Measurements from ENCODE around the gene KLRK1.
"Not testable (repeated sequence)": the region's sequence is repeated elsewhere in the genome, so short reads cannot be mapped to it uniquely, and the experiment has no call there.

Gene KLRK1

GRCh38 chr12:10358131-10358530 lies 31.7 kb downstream of the KLRK1 start:
- Histone ChIP-seq H3K4me3 (ENCODE audit: low read length) (no peak overlapping the region), H3K9ac (ENCODE audit: low read depth, low read length) (no peak overlapping the region)

GRCh38 chr12:10354502-10354901 lies 35.3 kb downstream of the KLRK1 start:
- no peaks in the 10 kb centered on the region for H3K36me3 ChIP-seq (ENCODE audit: insufficient read depth, low read depth, low read length)

More at GRCh38 chr12:10358131-10358530, 31.7 kb downstream of the KLRK1 start:
- peaks cover 23% of the 10 kb centered on the region for H3K4me1 ChIP-seq (ENCODE audit: insufficient read depth, low read length)
- no peaks in the 10 kb centered on the region for H3K9me3 ChIP-seq (ENCODE audit: insufficient read depth, low read depth, low read length)
- no peak overlapping the region for H3K27ac ChIP-seq (ENCODE audit: low read length)
- no peaks in the 10 kb centered on the region for H3K27me3 ChIP-seq (ENCODE audit: insufficient read depth, low read length)
- no peaks in the 10 kb centered on the region for H3K36me3 ChIP-seq (ENCODE audit: insufficient read depth, low read depth, low read length)

GRCh38 chr12:10354071-10354470 lies 35.8 kb downstream of the KLRK1 start:
- H3K27me3 ChIP-seq (ENCODE audit: insufficient read depth, low read length): no peaks in the 10 kb centered on the region
- no peak overlapping the region for H3K27ac ChIP-seq (ENCODE audit: low read length)
- H3K9ac ChIP-seq (ENCODE audit: low read depth, low read length): no peak overlapping the region
- no peaks in the 10 kb centered on the region for H3K9me3 ChIP-seq (ENCODE audit: insufficient read depth, low read depth, low read length)
- H3K4me3 ChIP-seq (ENCODE audit: low read length): no peak overlapping the region
- no peaks in the 10 kb centered on the region for H3K36me3 ChIP-seq (ENCODE audit: insufficient read depth, low read depth, low read length)
- H3K4me1 ChIP-seq (ENCODE audit: insufficient read depth, low read length): no peaks in the 10 kb centered on the region; the same call in 1 of the 2 replicates

More at GRCh38 chr12:10354502-10354901, 35.3 kb downstream of the KLRK1 start:
- Histone ChIP-seq H3K4me3 (ENCODE audit: low read length) (no peak overlapping the region), H3K9ac (ENCODE audit: low read depth, low read length) (no peak overlapping the region), H3K4me1 (ENCODE audit: insufficient read depth, low read length) (no peaks in the 10 kb centered on the region; the same call in 1 of the 2 replicates), H3K27me3 (ENCODE audit: insufficient read depth, low read length) (no peaks in the 10 kb centered on the region), H3K9me3 (ENCODE audit: insufficient read depth, low read depth, low read length) (no peaks in the 10 kb centered on the region), H3K27ac (ENCODE audit: low read length) (no peak overlapping the region)

GRCh38 chr12:10351457-10351856 lies 38.4 kb downstream of the KLRK1 start:
- not testable (repeated sequence) for H3K9ac ChIP-seq (ENCODE audit: low read depth, low read length); H3K9me3 ChIP-seq (ENCODE audit: insufficient read depth, low read depth, low read length); H3K4me3 ChIP-seq (ENCODE audit: low read length); H3K27me3 ChIP-seq (ENCODE audit: insufficient read depth, low read length); H3K4me1 ChIP-seq (ENCODE audit: insufficient read depth, low read length); H3K36me3 ChIP-seq (ENCODE audit: insufficient read depth, low read depth, low read length); H3K27ac ChIP-seq (ENCODE audit: low read length)

GRCh38 chr12:10341892-10342509 lies 47.8 kb downstream of the KLRK1 start:
- Histone ChIP-seq H3K9ac (ENCODE audit: low read depth, low read length) (no peak overlapping the region), H3K9me3 (ENCODE audit: insufficient read depth, low read depth, low read length) (no peaks in the 10 kb centered on the region; the same call in 1 of the 2 replicates), H3K4me1 (ENCODE audit: insufficient read depth, low read length) (no peaks in the 10 kb centered on the region; the same call in 1 of the 2 replicates), H3K27ac (ENCODE audit: low read length) (no peak overlapping the region), H3K36me3 (ENCODE audit: insufficient read depth, low read depth, low read length) (no peaks in the 10 kb centered on the region), H3K27me3 (ENCODE audit: insufficient read depth, low read length) (no peaks in the 10 kb centered on the region), H3K4me3 (ENCODE audit: low read length) (no peak overlapping the region)

GRCh38 chr12:10340946-10341345 lies 48.9 kb downstream of the KLRK1 start:
- H3K9me3 ChIP-seq (ENCODE audit: insufficient read depth, low read depth, low read length): not testable (repeated sequence)

GRCh38 chr12:10339053-10339840 lies 50.6 kb downstream of the KLRK1 start:
- H3K27ac ChIP-seq (ENCODE audit: low read length): no peak overlapping the region

More at GRCh38 chr12:10340946-10341345, 48.9 kb downstream of the KLRK1 start:
- not testable (repeated sequence) for H3K27ac ChIP-seq (ENCODE audit: low read length); H3K4me1 ChIP-seq (ENCODE audit: insufficient read depth, low read length); H3K36me3 ChIP-seq (ENCODE audit: insufficient read depth, low read depth, low read length); H3K9ac ChIP-seq (ENCODE audit: low read depth, low read length); H3K27me3 ChIP-seq (ENCODE audit: insufficient read depth, low read length); H3K4me3 ChIP-seq (ENCODE audit: low read length)

GRCh38 chr12:10338470-10338869 lies 51.4 kb downstream of the KLRK1 start:
- H3K36me3 ChIP-seq (ENCODE audit: insufficient read depth, low read depth, low read length); H3K27me3 ChIP-seq (ENCODE audit: insufficient read depth, low read length); H3K4me3 ChIP-seq (ENCODE audit: low read length); H3K9ac ChIP-seq (ENCODE audit: low read depth, low read length); H3K4me1 ChIP-seq (ENCODE audit: insufficient read depth, low read length); H3K27ac ChIP-seq (ENCODE audit: low read length); H3K9me3 ChIP-seq (ENCODE audit: insufficient read depth, low read depth, low read length): not testable (repeated sequence)

More at GRCh38 chr12:10339053-10339840, 50.6 kb downstream of the KLRK1 start:
- no peaks in the 10 kb centered on the region for H3K27me3 ChIP-seq (ENCODE audit: insufficient read depth, low read length)
- H3K36me3 ChIP-seq (ENCODE audit: insufficient read depth, low read depth, low read length): no peaks in the 10 kb centered on the region
- H3K4me3 ChIP-seq (ENCODE audit: low read length): no peak overlapping the region
- no peaks in the 10 kb centered on the region; the same call in 1 of the 2 replicates for H3K4me1 ChIP-seq (ENCODE audit: insufficient read depth, low read length)
- no peak overlapping the region for H3K9ac ChIP-seq (ENCODE audit: low read depth, low read length)
- H3K9me3 ChIP-seq (ENCODE audit: insufficient read depth, low read depth, low read length): no peaks in the 10 kb centered on the region; the same call in 1 of the 2 replicates

- not testable (repeated sequence) for H3K9ac ChIP-seq (ENCODE audit: low read depth, low read length); H3K9me3 ChIP-seq (ENCODE audit: insufficient read depth, low read depth, low read length); H3K36me3 ChIP-seq (ENCODE audit: insufficient read depth, low read depth, low read length); H3K27me3 ChIP-seq (ENCODE audit: insufficient read depth, low read length); H3K4me1 ChIP-seq (ENCODE audit: insufficient read depth, low read length); H3K27ac ChIP-seq (ENCODE audit: low read length); H3K4me3 ChIP-seq (ENCODE audit: low read length)
Measured at GRCh38 chr12:10336196-10336595, 53.6 kb downstream of the KLRK1 start.

- Histone ChIP-seq H3K4me3 (ENCODE audit: low read length) (no peak overlapping the region), H3K9me3 (ENCODE audit: insufficient read depth, low read depth, low read length) (no peaks in the 10 kb centered on the region), H3K36me3 (ENCODE audit: insufficient read depth, low read depth, low read length) (no peaks in the 10 kb centered on the region), H3K9ac (ENCODE audit: low read depth, low read length) (no peak overlapping the region), H3K4me1 (ENCODE audit: insufficient read depth, low read length) (no peaks in the 10 kb centered on the region), H3K27ac (ENCODE audit: low read length) (no peak overlapping the region), H3K27me3 (ENCODE audit: insufficient read depth, low read length) (no peaks in the 10 kb centered on the region)
Measured at GRCh38 chr12:10331642-10332239, 58.1 kb downstream of the KLRK1 start.

- not testable (repeated sequence) for H3K36me3 ChIP-seq (ENCODE audit: insufficient read depth, low read depth, low read length); H3K4me1 ChIP-seq (ENCODE audit: insufficient read depth, low read length); H3K4me3 ChIP-seq (ENCODE audit: low read length); H3K9ac ChIP-seq (ENCODE audit: low read depth, low read length); H3K27me3 ChIP-seq (ENCODE audit: insufficient read depth, low read length); H3K27ac ChIP-seq (ENCODE audit: low read length); H3K9me3 ChIP-seq (ENCODE audit: insufficient read depth, low read depth, low read length)
Measured at GRCh38 chr12:10328691-10329090, 61.1 kb downstream of the KLRK1 start.

All from iPS-20b (cell line).